ENCODE results near the gene TMEM229B.

The TMEM229B gene

GRCh38 chr14:67497716-67498115 is 9.2 kb upstream of the TMEM229B start:
- TF ChIP-seq CTCF (conservative IDR thresholded peaks at IDR 0.05; ENCODE audit: low read depth, low read length): no peak
- DNase-seq (ENCODE audit: low read depth): no peak
- no peak overlapping the region for H3K4me3 ChIP-seq (ENCODE audit: low read depth, low read length)

- no peak overlapping the region for H3K4me3 ChIP-seq (ENCODE audit: low read depth, low read length)
- no peak for TF ChIP-seq CTCF (conservative IDR thresholded peaks at IDR 0.05; ENCODE audit: low read depth, low read length)
- no peak for DNase-seq (ENCODE audit: low read depth)
Observed at GRCh38 chr14:67497216-67497615, 8.7 kb upstream of the TMEM229B start.

- no peak overlapping the region for H3K4me3 ChIP-seq (ENCODE audit: low read depth, low read length)
- no peak for TF ChIP-seq CTCF (conservative IDR thresholded peaks at IDR 0.05; ENCODE audit: low read depth, low read length)
- DNase-seq (ENCODE audit: low read depth): no peak
Observed at GRCh38 chr14:67495827-67496226, 7.3 kb upstream of the TMEM229B start.

GRCh38 chr14:67493092-67493717 is 4.7 kb upstream of the TMEM229B start:
- no peak for DNase-seq (ENCODE audit: low read depth)
- no peak overlapping the region for H3K4me3 ChIP-seq (ENCODE audit: low read depth, low read length)
- TF ChIP-seq CTCF (conservative IDR thresholded peaks at IDR 0.05; ENCODE audit: low read depth, low read length): no peak

- H3K4me3 ChIP-seq (ENCODE audit: low read depth, low read length): no peak overlapping the region
- TF ChIP-seq CTCF (conservative IDR thresholded peaks at IDR 0.05; ENCODE audit: low read depth, low read length): no peak
- no peak for DNase-seq (ENCODE audit: low read depth)
Observed at GRCh38 chr14:67492538-67492937, 4.0 kb upstream of the TMEM229B start.

- no peak for DNase-seq (ENCODE audit: low read depth)
- no peak overlapping the region for H3K4me3 ChIP-seq (ENCODE audit: low read depth, low read length)
- no peak for TF ChIP-seq CTCF (conservative IDR thresholded peaks at IDR 0.05; ENCODE audit: low read depth, low read length)
Observed at GRCh38 chr14:67491741-67492507, 3.4 kb upstream of the TMEM229B start.

- no peak for DNase-seq (ENCODE audit: low read depth)
- TF ChIP-seq CTCF (conservative IDR thresholded peaks at IDR 0.05; ENCODE audit: low read depth, low read length): no peak
- H3K4me3 ChIP-seq (ENCODE audit: low read depth, low read length): no peak overlapping the region
Observed at GRCh38 chr14:67491285-67491684, 2.8 kb upstream of the TMEM229B start.

All from choroid plexus epithelial cell (primary cell).